ENCODE data around the gene KIF9.
"Not testable (repeated sequence)": the region's sequence is repeated elsewhere in the genome, so short reads cannot be mapped to it uniquely, and the experiment has no call there.

KIF9 gene

GRCh38 chr3:47197287-47197686, 85.3 kb downstream of the KIF9 start:
- FAIRE-seq (no peak), DNase-seq (ENCODE audit: insufficient read length, low spot score) (no peak)
- TF ChIP-seq SPI1 (IDR thresholded peaks at IDR 0.05; ENCODE audit: low read depth, low read length), result no peak
- no peak for TF ChIP-seq POLR2AphosphoS5 (IDR thresholded peaks at IDR 0.05; ENCODE audit: low read depth, low read length)
- no peak for TF ChIP-seq TAF1 (IDR thresholded peaks at IDR 0.05; ENCODE audit: low read depth, low read length)
- TF ChIP-seq POU2F2 (IDR thresholded peaks at IDR 0.05; ENCODE audit: low read depth, low read length), result no peak
- TF ChIP-seq PAX5 (IDR thresholded peaks at IDR 0.05; ENCODE audit: insufficient read depth, low read length, severe bottlenecking), result no peak
- no peak for TF ChIP-seq POLR2A (IDR thresholded peaks at IDR 0.05; ENCODE audit: low read depth, low read length)

- FAIRE-seq, result no peak
- TF ChIP-seq POU2F2 (IDR thresholded peaks at IDR 0.05; ENCODE audit: low read depth, low read length) (no peak), POLR2A (IDR thresholded peaks at IDR 0.05; ENCODE audit: low read depth, low read length) (no peak), POLR2AphosphoS5 (IDR thresholded peaks at IDR 0.05; ENCODE audit: low read depth, low read length) (no peak), PAX5 (IDR thresholded peaks at IDR 0.05; ENCODE audit: insufficient read depth, low read length, severe bottlenecking) (no peak)
- DNase-seq (ENCODE audit: insufficient read length, low spot score), result no peak
Measured at GRCh38 chr3:47194994-47195393, 87.6 kb downstream of the KIF9 start.

- FAIRE-seq (peak; percentile 57), DNase-seq (ENCODE audit: insufficient read length, low spot score) (no peak)
- no peak for TF ChIP-seq PAX5 (IDR thresholded peaks at IDR 0.05; ENCODE audit: insufficient read depth, low read length, severe bottlenecking)
- no peak for TF ChIP-seq POLR2A (IDR thresholded peaks at IDR 0.05; ENCODE audit: low read depth, low read length)
- no peak for TF ChIP-seq POLR2AphosphoS5 (IDR thresholded peaks at IDR 0.05; ENCODE audit: low read depth, low read length)
- TF ChIP-seq TAF1 (IDR thresholded peaks at IDR 0.05; ENCODE audit: low read depth, low read length), result no peak
- no peak for TF ChIP-seq SPI1 (IDR thresholded peaks at IDR 0.05; ENCODE audit: low read depth, low read length)
- TF ChIP-seq POU2F2 (IDR thresholded peaks at IDR 0.05; ENCODE audit: low read depth, low read length), result no peak
Measured at GRCh38 chr3:47193871-47194859, 88.4 kb downstream of the KIF9 start.

GRCh38 chr3:47186285-47186684, 96.3 kb downstream of the KIF9 start:
- FAIRE-seq (no peak), DNase-seq (ENCODE audit: insufficient read length, low spot score) (no peak)
- TF ChIP-seq SPI1 (IDR thresholded peaks at IDR 0.05; ENCODE audit: low read depth, low read length), result no peak
- no peak for TF ChIP-seq POU2F2 (IDR thresholded peaks at IDR 0.05; ENCODE audit: low read depth, low read length)
- no peak for TF ChIP-seq POLR2A (IDR thresholded peaks at IDR 0.05; ENCODE audit: low read depth, low read length)
- TF ChIP-seq POLR2AphosphoS5 (IDR thresholded peaks at IDR 0.05; ENCODE audit: low read depth, low read length), result no peak
- no peak for TF ChIP-seq TAF1 (IDR thresholded peaks at IDR 0.05; ENCODE audit: low read depth, low read length)
- no peak for TF ChIP-seq PAX5 (IDR thresholded peaks at IDR 0.05; ENCODE audit: insufficient read depth, low read length, severe bottlenecking)

- DNase-seq (ENCODE audit: insufficient read length, low spot score); FAIRE-seq: not testable (repeated sequence)
Measured at GRCh38 chr3:47181685-47182084, 100.9 kb downstream of the KIF9 start.

- FAIRE-seq; DNase-seq (ENCODE audit: insufficient read length, low spot score): not testable (repeated sequence)
Measured at GRCh38 chr3:47180011-47180410, 102.6 kb downstream of the KIF9 start.

Measured in GM12891 (cell line).